ENCODE data around the gene GPR176. TPM values are rescaled to one million over a fixed set of nuclear protein-coding genes. Genes with fewer than 3 reads are reported as not detected.

Gene GPR176
- total RNA-seq, 2 experiments from 2014 or later: 0.57 TPM; not detected in 1

GRCh38 chr15:39888809-39889208, 31.3 kb downstream of the GPR176 start:
- no peaks in the 10 kb centered on the region for H4K20me1 ChIP-seq (ENCODE audit: insufficient read depth, low read length)
- TF ChIP-seq CTCF (conservative IDR thresholded peaks at IDR 0.05; ENCODE audit: low read length): no peak
- no peak for TF ChIP-seq EZH2phosphoT487 (IDR thresholded peaks at IDR 0.05; ENCODE audit: borderline replicate concordance, low read depth, low read length)
- DNase-seq (ENCODE audit: low spot score): no peak
- intact Hi-C loops (cut with micrococcal nuclease; ENCODE audit: unreplicated experiment): loop anchor here (5.0 to 10.0 kb wide), 2 partner anchors 146 to 383 kb away; partner anchors contain the start of gene SRP14
- BruUV-seq (replicated peaks): no TSS peak
- H3K4me1 ChIP-seq (ENCODE audit: insufficient read depth, low read length, poor library complexity, severe bottlenecking): no peaks in the 10 kb centered on the region
- CTCF ChIA-PET (ENCODE audit: unreplicated experiment): no interaction called here
- no peaks in the 10 kb centered on the region for H3K79me2 ChIP-seq (ENCODE audit: insufficient read depth, low read depth, low read length)
- H3K4me2 ChIP-seq (ENCODE audit: low read length): no peak overlapping the region
- no peaks in the 10 kb centered on the region for H3K9me2 ChIP-seq (ENCODE audit: insufficient read depth, low read length)
- no peak overlapping the region for H2AFZ ChIP-seq (ENCODE audit: low read length)
- H3K9me3 ChIP-seq (ENCODE audit: low read length): no peaks in the 10 kb centered on the region
- no peaks in the 10 kb centered on the region for H3K36me3 ChIP-seq (ENCODE audit: insufficient read depth, low read length)
- no peak overlapping the region for H3K27ac ChIP-seq (ENCODE audit: low read depth, low read length, poor library complexity, severe bottlenecking)
- POLR2A ChIA-PET: interaction anchor here (0.6 kb wide), 1 partner anchor 102 kb away, joined by 3 read pairs; no protein-coding TSS in a partner anchor
- no peak overlapping the region for H3K4me3 ChIP-seq (ENCODE audit: low read depth, low read length, poor library complexity, severe bottlenecking)

GRCh38 chr15:39888243-39888642, 31.8 kb downstream of the GPR176 start:
- DNase-seq (ENCODE audit: low spot score): no peak
- ChIA-PET POLR2A (interaction anchor here (0.5 kb wide), 1 partner anchor 105 kb away, joined by 4 read pairs; no protein-coding TSS in a partner anchor), CTCF (ENCODE audit: unreplicated experiment) (no interaction called here)
- Histone ChIP-seq H3K36me3 (ENCODE audit: insufficient read depth, low read length) (no peaks in the 10 kb centered on the region), H3K9me3 (ENCODE audit: low read length) (no peaks in the 10 kb centered on the region), H3K79me2 (ENCODE audit: insufficient read depth, low read depth, low read length) (no peaks in the 10 kb centered on the region), H3K4me2 (ENCODE audit: low read length) (no peak overlapping the region), H3K9me2 (ENCODE audit: insufficient read depth, low read length) (no peaks in the 10 kb centered on the region), H4K20me1 (ENCODE audit: insufficient read depth, low read length) (no peaks in the 10 kb centered on the region), H3K4me3 (ENCODE audit: low read depth, low read length, poor library complexity, severe bottlenecking) (no peak overlapping the region), H3K4me1 (ENCODE audit: insufficient read depth, low read length, poor library complexity, severe bottlenecking) (no peaks in the 10 kb centered on the region), H3K27ac (ENCODE audit: low read depth, low read length, poor library complexity, severe bottlenecking) (no peak overlapping the region), H2AFZ (ENCODE audit: low read length) (no peak overlapping the region)
- intact Hi-C loops (cut with micrococcal nuclease; ENCODE audit: unreplicated experiment): loop anchor here (5.0 to 10.0 kb wide), 2 partner anchors 147 to 384 kb away; partner anchors contain the start of gene SRP14
- no TSS peak for BruUV-seq (replicated peaks)
- no peak for TF ChIP-seq CTCF (conservative IDR thresholded peaks at IDR 0.05; ENCODE audit: low read length)
- TF ChIP-seq EZH2phosphoT487 (IDR thresholded peaks at IDR 0.05; ENCODE audit: borderline replicate concordance, low read depth, low read length): no peak

GRCh38 chr15:39887832-39888231, 32.2 kb downstream of the GPR176 start:
- no peak for TF ChIP-seq EZH2phosphoT487 (IDR thresholded peaks at IDR 0.05; ENCODE audit: borderline replicate concordance, low read depth, low read length)
- TF ChIP-seq CTCF (conservative IDR thresholded peaks at IDR 0.05; ENCODE audit: low read length): peak; percentile 60
- no peaks in the 10 kb centered on the region for H3K9me2 ChIP-seq (ENCODE audit: insufficient read depth, low read length)
- H3K4me2 ChIP-seq (ENCODE audit: low read length): no peak overlapping the region
- no peak overlapping the region for H2AFZ ChIP-seq (ENCODE audit: low read length)
- no peaks in the 10 kb centered on the region for H3K4me1 ChIP-seq (ENCODE audit: insufficient read depth, low read length, poor library complexity, severe bottlenecking)
- H3K36me3 ChIP-seq (ENCODE audit: insufficient read depth, low read length): no peaks in the 10 kb centered on the region
- ChIA-PET CTCF (ENCODE audit: unreplicated experiment) (no interaction called here), POLR2A (interaction anchor here (0.5 to 0.7 kb wide), 4 partner anchors 15 to 105 kb away, joined by 3 to 4 read pairs (median 3); no protein-coding TSS in a partner anchor)
- no peak overlapping the region for H3K4me3 ChIP-seq (ENCODE audit: low read depth, low read length, poor library complexity, severe bottlenecking)
- H4K20me1 ChIP-seq (ENCODE audit: insufficient read depth, low read length): no peaks in the 10 kb centered on the region
- BruUV-seq (replicated peaks): no TSS peak
- intact Hi-C loops (cut with micrococcal nuclease; ENCODE audit: unreplicated experiment): loop anchor here (5.0 to 10.0 kb wide), 2 partner anchors 147 to 384 kb away; partner anchors contain the start of gene SRP14
- no peak overlapping the region for H3K27ac ChIP-seq (ENCODE audit: low read depth, low read length, poor library complexity, severe bottlenecking)
- H3K79me2 ChIP-seq (ENCODE audit: insufficient read depth, low read depth, low read length): no peaks in the 10 kb centered on the region
- DNase-seq (ENCODE audit: low spot score): peak; percentile 8
- no peaks in the 10 kb centered on the region for H3K9me3 ChIP-seq (ENCODE audit: low read length)

All from OCI-LY7 (cell line).